NOMO-1 (cell line): ENCODE measurements around the gene EPHA3.

Experiments
- DNase-seq, 2 experiments: peaks; one replicate each; lab custom pipeline; 2025; ENCODE audit not compliant: unreplicated experiment in 2 of 2; lab: John Stamatoyannopoulos, UW

The EPHA3 gene

DNA sequence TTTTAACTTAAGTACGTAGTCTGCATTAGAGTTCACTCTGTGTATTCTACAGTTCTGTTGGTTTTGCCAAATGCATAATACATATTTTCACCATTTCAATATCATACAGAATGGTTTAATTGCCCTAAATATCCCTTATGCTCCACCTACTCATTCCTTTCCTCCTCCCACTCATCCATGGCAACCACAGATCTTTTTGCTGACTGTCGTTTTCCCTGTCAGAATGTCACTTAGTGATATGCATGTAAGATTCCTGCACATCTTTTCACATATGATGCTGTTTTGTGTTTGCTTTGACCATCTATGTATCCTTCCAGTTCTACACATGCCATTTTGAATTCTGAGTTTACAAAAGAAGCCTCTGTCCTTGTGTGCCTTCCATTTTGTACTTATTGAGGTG is 36.7 kb downstream of the EPHA3 start:
- DNase-seq = no peak

DNA sequence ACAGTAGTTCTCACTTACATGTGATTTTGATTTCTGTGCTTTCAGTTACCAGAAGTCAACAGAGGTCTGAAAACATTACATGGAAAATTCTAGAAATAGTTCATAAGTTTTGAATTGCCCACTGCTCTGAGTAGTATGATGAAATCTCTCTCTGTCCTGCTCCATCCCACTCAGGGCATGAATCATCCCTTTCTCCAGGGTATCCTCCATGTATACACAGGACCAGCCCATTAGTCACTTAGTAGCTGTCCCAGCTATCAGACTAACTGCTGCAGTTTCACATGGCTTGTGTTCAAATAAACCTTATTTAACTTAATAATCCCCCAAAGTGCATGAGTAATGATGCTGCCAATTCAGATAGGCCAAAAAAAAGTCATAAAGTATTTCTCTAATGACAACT is 38.6 kb downstream of the EPHA3 start:
- DNase-seq = no peak

DNA sequence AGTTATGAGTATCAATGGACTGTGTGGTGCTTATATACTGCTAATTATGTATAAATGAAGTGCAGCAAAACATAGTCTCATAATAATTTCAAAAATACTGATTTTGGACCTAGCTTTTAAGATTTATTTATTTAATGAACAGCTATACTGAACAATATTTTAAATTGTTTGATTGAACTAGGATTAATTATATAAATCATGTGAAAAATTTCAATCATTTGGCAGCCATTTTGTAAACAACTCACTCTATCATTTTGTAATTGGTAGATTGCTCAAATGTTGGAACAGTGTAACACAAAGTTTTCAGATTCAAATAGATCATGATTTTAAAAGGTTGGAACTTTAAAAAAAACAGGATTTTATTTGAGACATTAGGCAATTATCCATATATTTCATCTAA is 47.0 kb downstream of the EPHA3 start:
- no peak for DNase-seq

DNA sequence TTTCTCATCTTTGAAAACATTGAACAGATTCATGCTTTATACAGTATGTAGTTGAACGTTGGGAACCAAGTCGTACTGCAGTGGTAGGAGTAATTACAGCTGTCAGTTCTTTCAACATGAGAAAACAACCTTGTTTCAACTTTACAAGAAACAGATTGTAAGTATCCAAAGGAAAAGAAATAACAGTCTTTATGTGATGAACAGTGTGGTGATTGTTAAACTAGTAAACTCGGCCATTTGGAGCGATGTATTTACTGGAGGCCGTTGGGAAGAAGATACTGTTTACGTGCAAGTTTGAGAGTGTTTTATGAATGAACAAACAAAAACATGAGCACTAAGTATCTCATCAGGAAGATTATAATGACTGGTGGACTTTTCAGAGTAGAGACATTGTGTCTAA is 48.4 kb downstream of the EPHA3 start:
- no peak for DNase-seq

DNA sequence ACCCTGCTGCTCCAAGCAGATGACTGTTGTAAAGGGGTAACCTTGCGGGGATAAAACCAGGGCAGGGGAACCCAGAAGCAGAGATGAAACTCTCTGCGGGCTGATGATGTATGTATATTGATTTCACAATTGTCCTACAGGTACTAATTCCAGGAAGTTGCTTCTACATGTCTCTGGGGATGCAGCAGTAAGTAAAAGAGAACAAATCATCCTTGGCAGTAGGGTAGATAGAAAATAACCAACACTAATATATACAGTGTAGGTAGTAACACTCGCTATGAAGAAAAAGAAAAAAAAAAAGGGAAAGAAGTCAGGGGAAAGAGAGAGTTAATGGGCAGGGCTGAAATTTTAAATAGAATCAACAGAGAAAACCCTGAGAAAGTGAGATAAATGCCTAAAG is 50.2 kb downstream of the EPHA3 start:
- no peak for DNase-seq

DNA sequence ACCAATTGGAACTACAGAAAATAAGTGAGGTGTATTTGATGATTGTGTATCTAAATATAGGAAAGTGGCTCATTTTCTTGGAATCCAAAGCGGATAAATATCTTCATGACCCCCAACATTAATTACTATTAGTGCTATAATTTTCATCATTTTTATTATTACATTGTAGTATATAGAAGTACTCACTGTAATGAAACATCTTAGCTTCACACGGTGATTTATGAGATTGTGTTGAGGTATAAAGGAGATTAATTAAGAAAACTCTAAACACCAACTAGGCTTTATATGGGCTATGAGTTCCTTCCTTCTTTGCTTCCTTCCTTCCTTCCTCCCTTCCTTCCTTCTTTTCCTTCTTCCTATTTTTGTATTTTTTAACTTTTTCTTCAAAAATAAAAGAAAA is 52.2 kb downstream of the EPHA3 start:
- DNase-seq = no peak

DNA sequence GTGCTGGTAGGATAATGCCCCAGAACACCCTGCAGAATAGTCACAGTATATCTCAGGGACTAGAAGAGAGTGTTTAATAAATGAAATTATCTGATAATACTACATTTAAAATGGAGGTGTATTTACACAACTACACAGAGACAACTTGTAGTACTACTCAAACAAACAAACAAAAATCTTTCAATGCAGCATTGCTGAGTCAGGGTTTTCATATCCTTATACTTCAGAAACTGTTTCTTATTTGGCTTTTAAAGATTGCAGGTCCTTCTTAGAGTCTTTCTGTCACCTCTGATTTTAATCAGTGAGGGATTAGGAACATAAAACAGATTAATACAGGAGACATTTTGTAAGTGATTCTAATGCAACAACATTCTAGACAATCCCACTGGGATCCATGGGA is 57.4 kb downstream of the EPHA3 start:
- DNase-seq = no peak

DNA sequence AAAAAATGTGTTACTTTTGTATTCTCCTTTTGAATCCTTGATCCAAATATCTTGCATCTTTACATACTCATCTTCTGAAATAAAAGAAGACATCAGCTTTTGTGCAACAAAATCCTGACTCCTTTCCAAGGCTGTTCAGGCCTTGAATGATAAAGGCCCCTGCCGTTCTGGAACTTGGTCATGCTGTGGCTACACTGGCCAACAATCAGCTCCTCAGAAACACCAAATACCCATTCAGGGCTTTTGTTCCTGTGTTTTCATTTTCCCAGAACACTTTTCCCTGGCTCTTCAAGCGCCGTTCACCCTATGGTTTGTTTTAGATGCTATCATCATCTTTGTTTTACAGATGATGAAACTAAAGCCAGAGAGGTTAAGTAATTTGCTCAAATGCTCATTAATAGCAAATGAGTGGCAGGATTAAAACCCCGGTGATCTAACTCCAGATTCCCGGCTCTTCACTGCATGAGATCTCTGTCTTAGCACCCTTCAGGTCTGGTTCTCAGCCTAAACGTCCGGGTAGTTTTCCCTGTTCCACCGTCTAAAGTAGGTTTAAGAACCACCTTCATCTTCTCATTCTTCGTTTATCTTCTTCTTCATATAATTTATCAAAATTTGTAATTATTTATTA is 58.3 kb downstream of the EPHA3 start:
- DNase-seq = no peak

DNA sequence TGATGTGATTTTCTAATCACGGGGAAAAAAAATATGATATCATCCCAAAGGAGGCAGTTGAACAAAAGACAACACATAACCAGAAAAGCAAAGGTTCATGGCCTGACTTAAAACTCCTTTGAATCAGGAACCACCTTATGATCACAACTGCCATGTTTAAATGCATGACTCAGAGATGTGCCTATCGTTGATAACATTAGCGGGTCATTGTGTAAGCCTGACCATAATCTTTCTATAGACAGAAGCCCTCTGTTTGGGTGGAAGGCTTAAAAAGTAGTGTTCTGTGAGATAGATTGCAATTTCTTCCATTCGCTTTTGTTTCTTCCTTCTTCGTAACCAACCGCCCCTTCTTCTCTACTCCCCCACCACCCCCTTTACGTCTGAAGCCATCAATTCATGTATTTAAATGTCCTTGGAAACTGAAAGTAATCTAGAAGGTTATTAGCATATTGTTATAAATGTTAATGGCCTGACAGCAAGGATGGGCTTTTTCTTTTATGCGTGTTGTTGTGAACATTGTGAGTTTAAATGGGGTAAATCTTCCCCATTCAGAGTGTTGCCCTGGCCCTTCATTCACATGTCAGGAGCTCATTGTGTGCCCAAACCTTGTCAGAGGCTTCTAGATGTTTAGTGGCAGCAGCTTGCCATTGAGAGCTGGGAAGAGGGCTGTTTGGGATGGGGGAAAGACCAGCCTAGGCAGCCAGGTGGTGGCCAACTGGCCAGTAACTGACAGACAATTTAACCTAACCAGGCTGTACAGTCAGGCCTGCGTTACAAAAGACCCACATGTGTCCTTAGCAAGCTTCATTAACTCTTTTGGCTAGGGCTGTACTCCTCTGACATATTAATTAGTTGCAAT is 64.5 kb downstream of the EPHA3 start:
- no peak for DNase-seq

DNA sequence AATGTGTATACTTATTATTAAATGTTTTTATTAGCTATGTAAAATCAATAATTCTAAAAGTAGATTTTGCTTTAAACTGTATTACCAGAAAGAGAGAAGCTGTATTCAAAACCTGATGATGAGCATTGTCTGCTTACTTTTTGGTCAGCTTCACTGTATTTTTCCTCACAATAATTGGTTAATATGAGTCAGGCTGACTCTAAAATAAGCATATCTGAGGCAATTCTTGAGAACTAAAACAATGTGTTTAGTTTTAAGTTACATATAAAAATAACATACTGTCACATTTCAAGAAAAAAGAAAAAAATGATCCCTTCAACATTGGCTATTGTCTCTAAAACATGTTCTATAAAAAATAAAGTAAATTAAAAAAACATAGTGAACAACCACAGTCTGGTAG is 66.1 kb downstream of the EPHA3 start:
- no peak for DNase-seq

DNA sequence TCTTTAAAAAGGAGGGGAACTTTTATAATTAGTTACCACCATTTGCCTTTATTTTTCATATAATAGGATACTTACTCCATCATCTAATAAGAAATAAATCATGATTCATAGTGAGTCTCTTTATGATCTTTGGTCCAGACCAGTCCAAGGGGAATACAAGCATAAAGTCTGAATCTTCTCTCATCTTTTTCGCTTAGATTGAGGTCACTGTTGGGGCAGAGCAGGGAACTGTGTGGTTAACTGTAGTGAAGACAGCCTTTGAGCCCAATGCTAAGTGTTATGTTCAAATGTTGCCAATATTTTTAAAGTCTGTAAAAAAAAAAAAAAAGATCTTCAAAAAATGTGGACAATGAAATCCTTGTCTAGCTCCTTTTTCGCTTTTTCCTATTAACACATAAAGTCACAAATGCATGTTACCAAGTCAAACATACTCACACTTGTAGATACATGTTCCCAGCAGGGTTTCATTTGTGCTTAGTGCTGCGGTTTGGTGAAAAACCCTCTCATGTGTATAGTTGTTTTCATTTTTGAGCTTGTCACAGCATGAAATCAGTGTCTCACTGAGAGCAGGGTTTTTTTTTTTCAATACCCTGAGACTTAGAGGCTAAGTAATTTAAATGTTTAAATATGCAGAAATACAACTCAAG is 72.1 kb downstream of the EPHA3 start:
- no peak for DNase-seq

DNA sequence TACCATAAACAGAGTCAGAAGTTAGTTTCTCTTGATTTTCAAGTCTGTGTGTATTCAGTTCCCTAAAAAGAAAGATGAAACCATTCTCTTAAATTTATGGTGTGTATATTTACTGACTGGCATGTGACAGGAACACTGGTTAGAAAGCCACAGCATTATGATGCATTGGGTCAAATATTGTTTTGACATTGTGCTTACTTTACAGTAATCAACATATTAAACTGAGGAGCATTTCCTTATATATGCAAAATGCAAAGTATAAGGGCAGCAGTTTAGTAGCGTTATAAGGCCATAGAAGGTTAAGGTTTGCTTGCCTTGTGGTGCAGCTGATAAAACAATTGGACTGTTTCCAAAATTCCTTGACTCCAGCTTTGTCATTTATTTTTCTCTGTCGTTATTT is 72.9 kb downstream of the EPHA3 start:
- no peak for DNase-seq

DNA sequence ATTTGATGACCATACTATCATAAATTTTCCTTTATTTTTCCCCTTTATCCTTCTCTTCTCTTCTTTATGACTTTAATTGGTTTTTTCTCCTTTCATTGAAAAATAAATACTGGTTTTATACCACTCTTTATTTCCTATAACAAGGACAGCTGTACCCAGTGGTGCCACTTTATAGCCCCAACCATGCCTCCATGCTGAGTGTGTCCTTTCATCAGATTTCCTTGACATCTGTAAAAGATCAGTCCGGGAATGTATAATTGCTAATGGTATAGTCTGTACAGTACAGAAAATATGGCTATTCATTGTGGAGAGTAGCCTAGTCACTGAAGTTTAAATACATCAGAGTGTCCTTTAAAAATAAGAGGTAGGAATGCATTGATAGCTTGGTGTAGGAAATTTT is 74.6 kb downstream of the EPHA3 start:
- no peak for DNase-seq

DNA sequence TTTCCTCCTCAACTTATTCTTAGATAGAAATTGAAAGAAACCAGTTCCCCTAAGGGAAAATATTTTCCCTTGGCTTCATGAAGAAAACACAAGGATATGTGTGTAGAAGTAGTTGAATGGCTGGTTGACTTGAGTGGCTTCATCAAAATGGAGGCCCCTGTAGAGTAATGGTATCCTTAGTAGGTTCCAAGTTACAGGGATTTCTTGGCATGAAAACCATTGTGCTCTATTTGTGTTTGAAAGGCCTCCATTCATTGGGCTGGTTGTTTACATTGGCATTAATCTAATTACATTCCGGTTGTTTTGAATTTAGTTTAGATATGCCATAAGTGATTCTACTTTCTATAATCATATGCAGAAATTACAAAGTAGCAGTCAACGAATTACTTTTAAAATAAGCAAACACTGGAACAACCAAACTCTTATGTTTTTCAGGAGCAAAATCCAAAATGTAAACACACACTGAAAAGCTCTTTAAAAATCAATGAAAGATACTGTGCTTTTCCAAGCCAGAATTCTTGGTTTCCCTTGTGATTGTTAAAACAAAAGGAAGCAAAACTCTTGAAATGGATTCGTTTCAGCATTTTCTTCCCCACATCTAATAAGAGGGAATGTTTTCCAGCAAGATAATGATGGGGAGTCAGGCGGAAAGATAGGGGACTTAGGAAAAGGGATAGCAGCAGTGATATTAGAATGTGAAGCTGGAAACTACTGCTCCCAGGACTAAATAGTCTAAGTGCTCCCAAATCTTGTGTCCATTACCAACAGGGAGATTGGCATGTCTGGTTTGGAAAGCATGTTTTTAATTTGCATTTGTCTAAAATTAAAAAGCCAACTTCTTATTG is 77.0 kb downstream of the EPHA3 start:
- DNase-seq = no peak

DNA sequence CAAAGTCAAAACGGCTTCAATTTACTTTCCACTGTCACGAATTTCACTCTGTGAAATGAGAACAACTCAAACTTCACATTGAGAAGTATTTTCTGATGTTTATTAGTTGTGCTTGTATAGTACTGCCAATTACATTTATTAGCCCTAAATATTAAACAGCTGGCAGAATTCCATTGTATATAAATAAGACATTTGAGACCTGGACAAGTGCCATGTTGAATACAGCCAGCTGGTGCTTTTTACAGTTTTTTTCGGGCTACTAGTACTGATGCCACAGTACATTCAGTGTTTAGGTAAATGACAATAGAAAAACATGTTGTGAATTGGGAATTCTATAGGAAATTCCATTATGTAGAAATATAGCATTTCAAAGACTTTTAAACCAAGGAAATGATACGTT is 79.0 kb downstream of the EPHA3 start:
- no peak for DNase-seq

DNA sequence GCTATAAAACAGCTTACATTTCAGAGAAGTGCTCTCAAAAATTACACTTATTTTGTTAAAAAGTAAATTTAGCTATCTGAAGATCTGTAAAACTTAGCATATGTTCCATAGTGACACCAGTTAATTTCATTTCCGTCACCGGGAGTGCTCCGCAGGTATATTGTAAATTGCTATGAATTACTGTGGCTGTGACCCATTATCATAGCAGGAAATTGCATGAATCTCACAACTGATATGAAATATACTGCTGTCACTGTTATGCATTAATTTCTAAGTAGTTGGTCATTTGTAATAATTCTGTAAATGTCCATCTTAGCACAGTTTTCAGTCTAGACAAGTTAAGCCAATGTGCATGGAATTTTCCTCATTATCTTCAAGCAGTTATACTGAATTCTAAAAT is 91.2 kb downstream of the EPHA3 start:
- no peak for DNase-seq

DNA sequence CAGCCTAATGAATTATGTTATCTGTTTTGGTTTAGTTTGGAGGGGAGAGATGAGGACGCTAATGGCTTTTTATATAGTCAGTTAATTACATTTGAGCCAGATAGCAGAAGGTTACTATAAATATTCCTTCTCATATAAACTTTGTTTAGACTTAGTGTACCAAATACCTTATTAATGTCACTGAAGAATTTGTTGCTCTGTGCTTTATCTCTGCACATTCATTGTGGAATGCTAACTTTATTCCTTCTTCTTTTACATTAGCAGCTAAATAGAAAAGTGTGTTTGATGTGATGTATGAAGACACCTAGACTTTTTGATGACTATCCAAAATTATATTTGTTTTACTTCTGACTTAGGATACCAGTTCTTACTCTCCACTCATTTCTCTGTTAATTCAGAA is 105.2 kb downstream of the EPHA3 start:
- DNase-seq = no peak

DNA sequence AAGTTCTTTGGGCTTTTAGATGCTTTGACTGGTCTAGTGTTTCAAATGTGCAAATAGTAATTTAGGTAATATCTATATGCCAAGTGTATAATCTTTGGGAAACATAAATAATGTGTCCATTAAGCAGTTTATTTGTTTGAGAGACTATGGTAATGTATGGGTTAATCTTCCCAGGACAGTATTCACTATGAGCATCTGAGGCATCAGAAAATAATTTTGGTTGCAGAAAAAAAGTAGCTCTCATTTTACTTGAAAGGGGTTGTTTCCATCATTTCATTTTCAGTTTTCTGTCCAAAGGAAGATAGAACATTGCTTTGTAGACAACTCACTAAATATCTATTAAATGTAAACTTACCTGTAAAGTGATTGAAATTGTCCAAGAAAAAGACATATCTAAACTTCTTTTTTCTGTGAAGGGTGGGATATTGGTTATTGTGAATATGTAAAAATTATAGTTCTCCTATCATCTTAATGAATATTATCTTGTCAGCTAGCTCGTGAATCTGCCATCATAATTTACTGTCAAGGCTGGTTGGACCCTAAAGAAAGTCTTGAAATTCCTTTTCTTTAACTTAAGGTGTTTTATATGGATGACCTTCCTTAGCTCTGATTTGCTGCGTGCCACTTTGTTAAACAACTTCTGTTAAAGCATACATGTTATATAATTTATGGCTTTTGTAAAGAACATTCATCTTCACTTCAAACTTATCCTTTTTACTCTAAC is 108.8 kb downstream of the EPHA3 start:
- no peak for DNase-seq

DNA sequence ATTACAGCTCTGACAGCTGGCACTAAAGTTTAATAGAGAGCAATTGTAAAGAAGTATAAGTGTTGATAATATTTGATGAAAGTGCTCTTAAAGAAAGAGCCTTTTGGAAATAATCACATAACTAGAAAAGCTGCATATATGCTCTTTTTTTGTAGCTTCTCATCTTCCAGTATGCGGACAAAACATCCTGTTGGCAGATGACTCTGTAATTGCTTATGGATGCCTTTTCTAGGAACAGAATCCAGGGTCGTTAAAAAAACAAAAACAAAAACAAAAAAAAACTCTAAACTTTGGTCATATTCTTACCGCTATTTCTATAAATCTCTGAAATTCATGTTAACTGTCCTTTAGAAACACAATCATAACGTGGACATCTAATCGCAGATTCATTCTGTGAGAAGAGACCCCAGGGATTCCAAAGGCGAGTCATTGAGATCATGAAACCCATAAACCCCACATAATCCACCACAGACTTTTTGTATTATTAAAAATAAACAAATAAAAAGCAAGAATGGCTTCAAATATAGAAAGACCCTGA is 109.8 kb downstream of the EPHA3 start:
- DNase-seq = no peak

DNA sequence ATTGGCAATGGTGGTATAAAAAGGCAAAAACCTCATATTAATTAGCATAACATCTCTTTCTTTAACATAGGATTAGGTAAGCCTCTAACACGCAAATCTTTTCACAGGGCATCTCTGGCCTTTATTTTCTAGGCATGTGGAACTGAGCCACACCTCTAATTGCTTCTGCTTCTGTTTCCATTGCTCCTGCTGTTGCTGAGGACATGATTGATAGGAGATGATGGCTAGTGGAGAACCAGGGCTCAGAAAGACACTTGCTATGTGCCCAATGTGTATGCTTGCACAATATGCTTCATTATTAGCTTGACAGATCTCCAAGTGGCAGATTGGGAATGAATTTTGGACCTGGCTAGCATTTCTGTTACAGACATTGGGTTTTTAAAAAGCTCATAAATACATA is 114.5 kb downstream of the EPHA3 start:
- DNase-seq = no peak
